Measurements from ENCODE around the gene CENPX. TPM values are rescaled to one million over a fixed set of nuclear protein-coding genes. Genes with fewer than 3 reads are reported as not detected.

The CENPX gene
- total and polyA plus RNA-seq, 2 of the 13 experiments (the other 11 are each of a cell fraction or from before 2014, with no cell fraction given), result 92.7 to 170 TPM

- TF ChIP-seq BHLHE40 (IDR thresholded peaks at IDR 0.05; ENCODE audit: low read length), result peak; percentile 51; the same call in 1 of the 2 replicates
- no peak for TF ChIP-seq CCAR2 (optimal IDR thresholded peaks at IDR 0.05; ENCODE audit: low read depth, low read length)
- no peak for TF ChIP-seq PHF8 (CRISPR knock-in tag; IDR thresholded peaks at IDR 0.05)
- no peak for TF ChIP-seq SUZ12 (IDR thresholded peaks at IDR 0.05; ENCODE audit: low read depth, low read length)
- peak; percentile 70; the same call in 1 of the 2 replicates for TF ChIP-seq ZXDC (CRISPR knock-in tag; IDR thresholded peaks at IDR 0.05)
- TF ChIP-seq ZNF350 (CRISPR knock-in tag; IDR thresholded peaks at IDR 0.05; ENCODE audit: borderline replicate concordance, low read depth), result no peak; the same call in 1 of the 2 replicates
- TF ChIP-seq MED1 (CRISPR knock-in tag; IDR thresholded peaks at IDR 0.05), result peak; percentile 69; the same call in 1 of the 2 replicates
- TF ChIP-seq TBL1XR1 (IDR thresholded peaks at IDR 0.05; ENCODE audit: borderline replicate concordance, low read length, partially characterized antibody), result no peak
- TF ChIP-seq IKZF5 (CRISPR knock-in tag; IDR thresholded peaks at IDR 0.05), result no peak; the same call in 1 of the 2 replicates
- TF ChIP-seq ZNF367 (CRISPR knock-in tag; IDR thresholded peaks at IDR 0.05; ENCODE audit: borderline replicate concordance), result no peak
- no peak for TF ChIP-seq DMTF1 (CRISPR knock-in tag; IDR thresholded peaks at IDR 0.05)
- TF ChIP-seq BCLAF1 (IDR thresholded peaks at IDR 0.05), result no peak
- TF ChIP-seq NFATC3 (CRISPR knock-in tag; IDR thresholded peaks at IDR 0.05), result no peak
- TF ChIP-seq MLX (CRISPR knock-in tag; IDR thresholded peaks at IDR 0.05), result no peak
- TF ChIP-seq PAF1 (CRISPR knock-in tag; IDR thresholded peaks at IDR 0.05), result no peak
- TF ChIP-seq ZNF530 (CRISPR knock-in tag; IDR thresholded peaks at IDR 0.05; ENCODE audit: low read depth), result no peak
- peak; percentile 87 for TF ChIP-seq PATZ1 (CRISPR knock-in tag; IDR thresholded peaks at IDR 0.05)
These were observed 28.7 kb downstream of the CENPX start (continued) for GRCh38 chr17:81993729-81994592.

All from HepG2 (cell line).